PC-9 (cell line): ENCODE results near the gene PLB1. TPM values are rescaled to one million over a fixed set of nuclear protein-coding genes. Genes with fewer than 3 reads are reported as not detected.

ENCODE experiments used
- BruUV-seq: library from RNA; stranded (reverse); fragments of 400-500 nt; replicated peaks from 2 replicates; lab custom pipeline; 2021; lab: Mats Ljungman, UMichigan
- CTCF ChIA-PET: fragments of 300-600 bp; sonication (Branson Sonifier 250); formaldehyde crosslinking; loops from one replicate; lab custom pipeline; 2022; ENCODE audit warnings: antibody characterized with exemption; lab: Charles Lee
- POLR2A ChIA-PET: fragments of 300-600 bp; sonication (Branson Sonifier 250); formaldehyde crosslinking; loops from one replicate; lab custom pipeline; 2022; ENCODE audit warnings: antibody characterized with exemption; ENCODE audit not compliant: unreplicated experiment; lab: Charles Lee
- DNase-seq, 2 experiments: peaks; one replicate each; pipeline versions ENCODE4 v3.0.0 to v3.0.0-alpha.2; 2015 to 2022; ENCODE audit warnings: mixed read lengths in 1 of 2
- H2AFZ ChIP-seq: fragments of 200-600 bp; sonication (generic); 2 replicates; pipeline ENCODE4 v1.8.1; 2017; ENCODE audit warnings: antibody characterized with exemption
- H3F3A ChIP-seq: fragments of 200-600 bp; sonication (generic); 2 replicates; pipeline ENCODE4 v1.8.1; 2017; ENCODE audit warnings: antibody characterized with exemption, mild to moderate bottlenecking, low read depth; ENCODE audit not compliant: insufficient read depth
- H3K27ac ChIP-seq: fragments of 200-600 bp; sonication (generic); 2 replicates; pipeline ENCODE4 v1.6.1; 2016; ENCODE audit warnings: mixed run types
- H3K27me3 ChIP-seq: fragments of 200-600 bp; sonication (generic); 2 replicates; pipeline ENCODE4 v1.6.1; 2016; ENCODE audit warnings: low read depth, mixed run types; ENCODE audit not compliant: insufficient read depth
- H3K36me3 ChIP-seq: fragments of 200-600 bp; sonication (generic); 2 replicates; pipeline ENCODE4 v1.6.1; 2016; ENCODE audit warnings: low read depth, mixed run types
- H3K4me1 ChIP-seq: fragments of 200-600 bp; sonication (generic); replicated peaks from 2 replicates; pipeline ENCODE4 v1.6.1; 2016; ENCODE audit warnings: mixed run types; ENCODE audit not compliant: insufficient read depth
- H3K4me2 ChIP-seq: fragments of 200-600 bp; sonication (generic); 2 replicates; pipeline ENCODE4 v1.6.1; 2017; ENCODE audit warnings: mixed run types
- H3K4me3 ChIP-seq: fragments of 200-600 bp; sonication (generic); 2 replicates; pipeline ENCODE4 v1.6.1; 2016; ENCODE audit warnings: mixed run types
- H3K79me2 ChIP-seq: fragments of 200-600 bp; sonication (generic); 2 replicates; pipeline ENCODE4 v1.6.1; 2017; ENCODE audit warnings: low read depth, mixed run types
- H3K9me2 ChIP-seq: fragments of 200-600 bp; sonication (generic); 2 replicates; pipeline ENCODE4 v1.8.1; 2017; ENCODE audit warnings: mild to moderate bottlenecking; ENCODE audit not compliant: insufficient read depth
- H3K9me3 ChIP-seq: fragments of 200-600 bp; sonication (generic); 2 replicates; pipeline ENCODE4 v1.8.1; 2016; ENCODE audit warnings: low read depth; ENCODE audit not compliant: insufficient read depth
- H4K20me1 ChIP-seq: fragments of 200-600 bp; sonication (generic); 2 replicates; pipeline ENCODE4 v1.8.1; 2017; ENCODE audit not compliant: insufficient read depth
- CTCF ChIP-seq: fragments of 200-600 bp; sonication (generic); conservative IDR thresholded peaks from 2 replicates; pipeline ENCODE4 v1.6.1; 2017; ENCODE audit warnings: mixed run types, antibody characterized with exemption, mild to moderate bottlenecking, moderate library complexity
- EZH2 ChIP-seq: fragments of 200-600 bp; sonication (generic); IDR thresholded peaks from 2 replicates; pipeline ENCODE4 v1.8.0; 2017; ENCODE audit warnings: antibody characterized with exemption, low read depth
- intact Hi-C: fragments of 100-400 bp; cut with micrococcal nuclease; formaldehyde crosslinking; loops from one replicate; pipeline ENCODE4 v1.10.0; 2022; ENCODE audit not compliant: unreplicated experiment
- total RNA-seq: library from RNA; stranded (reverse); gene quantifications from 2 replicates; pipeline ENCODE4 v1.2.3, GENCODE V29; 2021

PLB1 gene
- total RNA-seq, 1 experiment from 2014 or later, result 2.7 TPM

GRCh38 chr2:28640908-28641300, 145.0 kb downstream of the PLB1 start:
- no peaks in the 10 kb centered on the region for H4K20me1 ChIP-seq
- ChIA-PET POLR2A (interaction anchor here (0.6 kb wide), 1 partner anchor 24 kb away, joined by 3 read pairs; no protein-coding TSS in a partner anchor), CTCF (interaction anchor here (1.0 kb wide), 1 partner anchor 16 kb away, joined by 3 read pairs; no protein-coding TSS in a partner anchor)
- H3K27me3 ChIP-seq, result no peaks in the 10 kb centered on the region
- TF ChIP-seq EZH2 (no peak), CTCF (no peak)
- peaks cover 57% of the 10 kb centered on the region for H3K4me1 ChIP-seq
- no peaks in the 10 kb centered on the region for H3K79me2 ChIP-seq
- H3K9me2 ChIP-seq, result no peaks in the 10 kb centered on the region
- DNase-seq, result no peak
- peak overlapping the region; percentile 65 for H3K4me2 ChIP-seq
- intact Hi-C loops, result no loop called here
- no peaks in the 10 kb centered on the region for H3K36me3 ChIP-seq
- BruUV-seq, result no TSS peak
- peaks cover 43% of the 10 kb centered on the region for H3F3A ChIP-seq
- H3K27ac ChIP-seq, result peak overlapping the region; percentile 72
- no peak overlapping the region for H3K4me3 ChIP-seq
- no peaks in the 10 kb centered on the region for H3K9me3 ChIP-seq
- H2AFZ ChIP-seq, result no peak overlapping the region

GRCh38 chr2:28642796-28643195, 146.9 kb downstream of the PLB1 start:
- Histone ChIP-seq H3K4me1 (peaks cover 62% of the 10 kb centered on the region), H3K36me3 (no peaks in the 10 kb centered on the region), H2AFZ (no peak overlapping the region), H3K9me2 (no peaks in the 10 kb centered on the region), H3F3A (peaks cover 43% of the 10 kb centered on the region), H3K4me2 (peak overlapping the region; percentile 69), H3K4me3 (no peak overlapping the region), H3K9me3 (no peaks in the 10 kb centered on the region), H3K27me3 (no peaks in the 10 kb centered on the region), H3K27ac (peak overlapping the region; percentile 90), H4K20me1 (no peaks in the 10 kb centered on the region), H3K79me2 (no peaks in the 10 kb centered on the region)
- ChIA-PET CTCF (no interaction called here), POLR2A (no interaction called here)
- BruUV-seq, result TSS peak; percentile 33
- intact Hi-C loops, result loop anchor here (1.0 to 2.0 kb wide), 4 partner anchors 9 to 111 kb away; no protein-coding TSS in a partner anchor
- TF ChIP-seq CTCF (no peak), EZH2 (no peak)
- no peak for DNase-seq

- TF ChIP-seq CTCF (no peak), EZH2 (no peak)
- Histone ChIP-seq H4K20me1 (no peaks in the 10 kb centered on the region), H3K4me1 (peaks cover 67% of the 10 kb centered on the region), H2AFZ (peak overlapping the region; percentile 10; the same call in 1 of the 2 replicates), H3K9me2 (no peaks in the 10 kb centered on the region), H3K9me3 (no peaks in the 10 kb centered on the region), H3K4me2 (peak overlapping the region; percentile 69), H3K27ac (peak overlapping the region; percentile 90), H3F3A (peaks cover 49% of the 10 kb centered on the region), H3K79me2 (no peaks in the 10 kb centered on the region), H3K27me3 (no peaks in the 10 kb centered on the region), H3K36me3 (no peaks in the 10 kb centered on the region), H3K4me3 (peak overlapping the region; percentile 24; the same call in 1 of the 2 replicates)
- ChIA-PET CTCF (no interaction called here), POLR2A (interaction anchor here (0.8 kb wide), 1 partner anchor 9 kb away, joined by 4 read pairs; no protein-coding TSS in a partner anchor)
- DNase-seq, result peak; percentile 81 to 85
- intact Hi-C loops, result loop anchor here (1.0 to 2.0 kb wide), 4 partner anchors 10 to 110 kb away; no protein-coding TSS in a partner anchor
- no TSS peak for BruUV-seq
Observed at GRCh38 chr2:28643327-28643726, 147.5 kb downstream of the PLB1 start.
